CD14-positive monocyte (primary cell): Measurements from ENCODE around the gene CBLIF. TPM values are rescaled to one million over a fixed set of nuclear protein-coding genes. Genes with fewer than 3 reads are reported as not detected.

Source experiments
- DNase-seq, 3 donors: peaks; one replicate each; pipeline ENCODE4 v3.0.0-alpha.2; 2011 to 2022
- H2AFZ ChIP-seq: 2 replicates; pipeline ENCODE4 v1.6.0; 2012; ENCODE audit warnings: mild to moderate bottlenecking, low read depth, low read length, inconsistent platforms; ENCODE audit not compliant: insufficient read depth, poor library complexity, severe bottlenecking
- H3K27ac ChIP-seq, 2 donors: 1 replicate in 1 of 2; 2 replicates in 1 of 2; pipeline ENCODE4 v1.5.1; 2012 to 2013; ENCODE audit warnings: low read length in 2 of 2, control low read depth in 1 of 2, inconsistent platforms in 1 of 2, low read depth in 1 of 2, mild to moderate bottlenecking in 1 of 2
- H3K27me3 ChIP-seq, 2 donors: one replicate each; pipeline versions ENCODE4 v1.6.0 to v1.6.1; 2011 to 2013; ENCODE audit warnings: low read length in 2 of 2; ENCODE audit not compliant: control insufficient read depth in 2 of 2, insufficient read depth in 2 of 2
- H3K36me3 ChIP-seq, 2 donors: replicated peaks in 1 of 2; 1 replicate in 1 of 2; 2 replicates in 1 of 2; pipeline versions ENCODE4 v1.5.1 to v1.6.1; 2012 to 2013; ENCODE audit warnings: low read length in 2 of 2, control low read depth in 1 of 2, inconsistent platforms in 1 of 2, mild to moderate bottlenecking in 1 of 2; ENCODE audit not compliant: insufficient read depth in 2 of 2, control insufficient read depth in 1 of 2
- H3K4me1 ChIP-seq, 2 donors: 1 replicate in 1 of 2; 2 replicates in 1 of 2; pipeline versions ENCODE4 v1.5.1 to v1.6.1; 2012 to 2013; ENCODE audit warnings: low read length in 2 of 2, control low read depth in 1 of 2, inconsistent platforms in 1 of 2, mild to moderate bottlenecking in 1 of 2, moderate library complexity in 1 of 2; ENCODE audit not compliant: insufficient read depth in 2 of 2, control insufficient read depth in 1 of 2
- H3K4me2 ChIP-seq: replicated peaks from 2 replicates; pipeline ENCODE3; 2012; ENCODE audit warnings: low read length, moderate library complexity, mild to moderate bottlenecking; ENCODE audit not compliant: poor library complexity, severe bottlenecking; ENCODE audit errors: extremely low read depth
- H3K4me3 ChIP-seq, 3 experiments: fragments of 200-600 bp in 1 of 3; sonication (generic) in 1 of 3; replicated peaks in 1 of 3; 1 replicate in 2 of 3; 2 replicates in 1 of 3; pipeline ENCODE4 v1.5.1; 2011 to 2013; ENCODE audit warnings: low read length in 3 of 3, mild to moderate bottlenecking in 3 of 3, control low read depth in 2 of 3, low read depth in 2 of 3, inconsistent platforms in 1 of 3, moderate library complexity in 1 of 3
- H3K79me2 ChIP-seq: 2 replicates; pipeline ENCODE4 v1.6.0; 2012; ENCODE audit warnings: mild to moderate bottlenecking, control low read depth, inconsistent platforms, low read length, moderate library complexity; ENCODE audit not compliant: insufficient read depth
- H3K9ac ChIP-seq: 2 replicates; pipeline ENCODE4 v1.6.0; 2017; ENCODE audit warnings: low read length, mild to moderate bottlenecking; ENCODE audit not compliant: insufficient read depth, poor library complexity, severe bottlenecking
- H3K9me3 ChIP-seq, 2 donors: replicated peaks in 1 of 2; 1 replicate in 1 of 2; 2 replicates in 1 of 2; pipeline versions ENCODE4 v1.5.1 to v1.6.1; 2012 to 2013; ENCODE audit warnings: low read length in 2 of 2, control low read depth in 1 of 2; ENCODE audit not compliant: control insufficient read depth in 1 of 2, insufficient read depth in 1 of 2
- H4K20me1 ChIP-seq: 2 replicates; pipeline ENCODE4 v1.6.0; 2012; ENCODE audit warnings: mild to moderate bottlenecking, low read length, control low read depth, moderate library complexity; ENCODE audit not compliant: insufficient read depth
- H3K27ac Mint-ChIP-seq, 7 donors: one replicate each; pipeline ENCODE4 v1.8.0; 2020; ENCODE audit warnings: mild to moderate bottlenecking in 7 of 7, mixed read lengths in 7 of 7, moderate library complexity in 6 of 7, inconsistent platforms in 2 of 7
- H3K27me3 Mint-ChIP-seq, 3 donors: one replicate each; pipeline ENCODE4 v1.8.0; 2021 to 2022; ENCODE audit warnings: low read depth in 3 of 3, mild to moderate bottlenecking in 3 of 3, mixed read lengths in 3 of 3, moderate library complexity in 3 of 3, inconsistent platforms in 1 of 3
- H3K36me3 Mint-ChIP-seq, 2 donors: one replicate each; pipeline ENCODE4 v1.8.0; 2020; ENCODE audit warnings: mixed read lengths in 2 of 2, inconsistent platforms in 1 of 2, mild to moderate bottlenecking in 1 of 2
- H3K4me1 Mint-ChIP-seq: one replicate; pipeline ENCODE4 v1.8.0; 2020; ENCODE audit warnings: mild to moderate bottlenecking, mixed read lengths
- H3K4me3 Mint-ChIP-seq, 2 donors: one replicate each; pipeline ENCODE4 v1.8.0; 2020; ENCODE audit warnings: mild to moderate bottlenecking in 2 of 2, mixed read lengths in 2 of 2, moderate library complexity in 1 of 2
- H3K9me3 Mint-ChIP-seq, 7 donors: one replicate each; pipeline ENCODE4 v1.8.0; 2020 to 2022; ENCODE audit warnings: mixed read lengths in 7 of 7, mild to moderate bottlenecking in 6 of 7, moderate library complexity in 6 of 7, inconsistent platforms in 2 of 7
- CTCF ChIP-seq: fragments of 200-600 bp; IDR thresholded peaks from one replicate; pipeline ENCODE4 v1.8.0; 2022; ENCODE audit warnings: antibody characterized with exemption, mild to moderate bottlenecking
- WGBS: methylation state at CpG from one replicate; pipeline ENCODE4 v1.1.5; 2013; ENCODE audit warnings: missing lambda C conversion rate; ENCODE audit not compliant: insufficient coverage; 5-methylcytosine and 5-hydroxymethylcytosine counted together
- intact Hi-C, 2 donors: fragments of 100-400 bp; cut with micrococcal nuclease; formaldehyde crosslinking; loops; one replicate each; pipeline versions ENCODE4 v1.15.0 to v1.15.1; 2023
- polyA plus RNA-seq, 3 donors: library from polyadenylated mRNA; depleted of rRNA in 1 of 3; unstranded in 2 of 3; stranded (reverse) in 1 of 3; fragments of 300-500 nt in 2 of 3; fragments of >200 nt in 1 of 3; fragmentation: Illumina TruSeq in 2 of 3; gene quantifications; 1 replicate in 2 of 3; 2 replicates in 1 of 3; pipeline ENCODE4 v1.2.3, GENCODE V29; 2012 to 2021

Gene CBLIF
- polyA plus RNA-seq, 3 donors = not detected

DNA sequence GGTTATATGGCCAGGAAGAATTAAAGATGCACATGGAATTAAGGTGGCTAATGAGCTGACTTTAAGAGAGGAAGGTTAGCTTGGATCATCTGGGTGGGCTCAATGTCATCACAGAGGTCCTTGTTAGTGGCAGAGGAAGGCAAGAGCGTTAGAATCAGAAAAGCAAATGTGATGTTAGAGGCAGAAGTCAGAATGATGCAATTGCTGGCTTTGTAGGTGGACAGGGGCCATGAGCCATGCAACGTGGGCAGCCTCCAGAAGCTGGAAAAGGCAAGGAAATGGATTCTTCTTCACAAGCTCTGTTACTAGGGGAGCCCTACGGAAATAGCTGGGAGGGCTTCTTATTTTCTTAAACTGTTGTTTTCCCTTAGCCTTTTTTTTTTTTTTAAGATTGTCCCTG is 2.3 kb upstream of the CBLIF start:
- no peak overlapping the region for H3K4me3 ChIP-seq
- DNase-seq = no peak
- no peak overlapping the region for H2AFZ ChIP-seq

GRCh38 chr11:59846556-59846955 is 1.3 kb upstream of the CBLIF start:
- Mint-ChIP-seq H3K4me1 (peaks cover 10% of the 10 kb centered on the region), H3K27me3 (peaks cover 0 to 1% (median 1%) of the 10 kb centered on the region in 3 donors), H3K36me3 (no peaks in the 10 kb centered on the region), H3K4me3 (no peak overlapping the region), H3K27ac (peak overlapping the region in 1 of 7 donors; percentile 10), H3K9me3 (no peaks in the 10 kb centered on the region)
- H3K36me3 ChIP-seq = no peaks in the 10 kb centered on the region
- no peak for DNase-seq
- H3K4me1 ChIP-seq = no peaks in the 10 kb centered on the region
- no peak overlapping the region for H3K9ac ChIP-seq
- intact Hi-C loops = no loop called here
- no peak overlapping the region for H3K27ac ChIP-seq
- H2AFZ ChIP-seq = no peak overlapping the region
- WGBS = no CpG with 5 or more reads among the region's 5 CpGs
- TF ChIP-seq CTCF = no peak
- H3K79me2 ChIP-seq = no peaks in the 10 kb centered on the region
- no peaks in the 10 kb centered on the region for H3K9me3 ChIP-seq
- no peaks in the 10 kb centered on the region for H3K27me3 ChIP-seq
- no peak overlapping the region for H3K4me2 ChIP-seq
- no peaks in the 10 kb centered on the region for H4K20me1 ChIP-seq
- H3K4me3 ChIP-seq = no peak overlapping the region

More for the DNA sequence above, 2.3 kb upstream of the CBLIF start:
- peaks cover 0 to 1% (median 1%) of the 10 kb centered on the region in 3 donors for H3K27me3 Mint-ChIP-seq
- no peak overlapping the region for H3K27ac Mint-ChIP-seq
- Histone ChIP-seq H3K27ac (no peak overlapping the region), H3K79me2 (no peaks in the 10 kb centered on the region), H3K4me2 (no peak overlapping the region), H3K4me1 (no peaks in the 10 kb centered on the region), H3K9ac (no peak overlapping the region), H4K20me1 (no peaks in the 10 kb centered on the region), H3K27me3 (no peaks in the 10 kb centered on the region), H3K9me3 (no peaks in the 10 kb centered on the region), H3K36me3 (no peaks in the 10 kb centered on the region)
- peaks cover 0 to 3% (median 0%) of the 10 kb centered on the region in 7 donors for H3K9me3 Mint-ChIP-seq
- no peaks in the 10 kb centered on the region for H3K36me3 Mint-ChIP-seq
- intact Hi-C loops = no loop called here
- no peak for TF ChIP-seq CTCF
- H3K4me1 Mint-ChIP-seq = peaks cover 10% of the 10 kb centered on the region
- no peak overlapping the region for H3K4me3 Mint-ChIP-seq
- 86% methylated on average over 2 of the region's 3 CpGs for WGBS
